Motor neuron (in vitro differentiated cells): Measurements from ENCODE around the gene CUEDC2. TPM values are rescaled to one million over a fixed set of nuclear protein-coding genes. Genes with fewer than 3 reads are reported as not detected.

Source experiments
- ATAC-seq, 8 experiments: fragments of 200-7000 bp; cut with Tn5 transposase; replicated peaks in 6 of 8; 2 replicates each; pipeline ENCODE4 v1.8.0; 2021; ENCODE audit warnings: mild to moderate bottlenecking in 8 of 8, moderate library complexity in 8 of 8
- H3K27ac ChIP-seq, 2 donors: fragments of 250-450 bp; sonication (Bioruptor Pico); 2 replicates each; pipeline ENCODE4 v1.9.0; 2021; ENCODE audit warnings: antibody characterized with exemption in 2 of 2, mild to moderate bottlenecking in 2 of 2, moderate library complexity in 1 of 2
- H3K4me1 ChIP-seq, 2 donors: fragments of 250-450 bp; sonication (Bioruptor Pico); replicated peaks in 1 of 2; 2 replicates each; pipeline ENCODE4 v1.6.1; 2021; ENCODE audit warnings: antibody characterized with exemption in 2 of 2, mild to moderate bottlenecking in 2 of 2, moderate library complexity in 1 of 2
- H3K4me3 ChIP-seq, 5 donors: fragments of 250-450 bp; sonication (Bioruptor Pico); 2 replicates each; pipeline ENCODE4 v1.9.0; 2021; ENCODE audit warnings: antibody characterized with exemption in 5 of 5, mild to moderate bottlenecking in 5 of 5, moderate library complexity in 4 of 5
- WGBS, 10 experiments: fragments of 450-650 bp; shearing (Covaris generic); methylation state at CpG; one replicate each; pipeline ENCODE4 v1.0.0; 2022; 5-methylcytosine and 5-hydroxymethylcytosine counted together
- in situ Hi-C, 9 experiments: fragments of 400-800 bp; cut with MboI; loops; one replicate each; pipeline ENCODE4 v1.15.0; 2021; ENCODE audit warnings: low sequenced_read_pairs in 9 of 9, low pct_unique_long_range_greater_than_20kb in 2 of 9; ENCODE audit not compliant: unreplicated experiment in 9 of 9
- total RNA-seq, 8 experiments: library from RNA; unstranded; fragments of 300-600 nt; gene quantifications; 2 replicates each; pipeline versions ENCODE4 v1.2.3 to v1.2.4, GENCODE V29; 2022

Gene CUEDC2
- total RNA-seq, 8 experiments from 2014 or later = 47.3 to 99.0 (median 71.7) TPM

GRCh38 chr10:102409604-102410428, 22.6 kb downstream of the CUEDC2 start:
- in situ Hi-C loops = no loop called here
- H3K4me1 ChIP-seq = peaks cover 57 to 60% of the 10 kb centered on the region in 2 donors
- WGBS, 10 experiments = 0 to 52% (median 31%) methylated on average over 2 to 9 of the region's 24 CpGs; no CpG with 5 or more reads in 4 of the 10 experiments
- ATAC-seq = peak in 4 of 8 experiments; percentile 0 to 3 (median 0)
- peak overlapping the region; percentile 38 to 52 (median 48) for H3K4me3 ChIP-seq
- peak overlapping the region; percentile 72 to 85 for H3K27ac ChIP-seq

DNA sequence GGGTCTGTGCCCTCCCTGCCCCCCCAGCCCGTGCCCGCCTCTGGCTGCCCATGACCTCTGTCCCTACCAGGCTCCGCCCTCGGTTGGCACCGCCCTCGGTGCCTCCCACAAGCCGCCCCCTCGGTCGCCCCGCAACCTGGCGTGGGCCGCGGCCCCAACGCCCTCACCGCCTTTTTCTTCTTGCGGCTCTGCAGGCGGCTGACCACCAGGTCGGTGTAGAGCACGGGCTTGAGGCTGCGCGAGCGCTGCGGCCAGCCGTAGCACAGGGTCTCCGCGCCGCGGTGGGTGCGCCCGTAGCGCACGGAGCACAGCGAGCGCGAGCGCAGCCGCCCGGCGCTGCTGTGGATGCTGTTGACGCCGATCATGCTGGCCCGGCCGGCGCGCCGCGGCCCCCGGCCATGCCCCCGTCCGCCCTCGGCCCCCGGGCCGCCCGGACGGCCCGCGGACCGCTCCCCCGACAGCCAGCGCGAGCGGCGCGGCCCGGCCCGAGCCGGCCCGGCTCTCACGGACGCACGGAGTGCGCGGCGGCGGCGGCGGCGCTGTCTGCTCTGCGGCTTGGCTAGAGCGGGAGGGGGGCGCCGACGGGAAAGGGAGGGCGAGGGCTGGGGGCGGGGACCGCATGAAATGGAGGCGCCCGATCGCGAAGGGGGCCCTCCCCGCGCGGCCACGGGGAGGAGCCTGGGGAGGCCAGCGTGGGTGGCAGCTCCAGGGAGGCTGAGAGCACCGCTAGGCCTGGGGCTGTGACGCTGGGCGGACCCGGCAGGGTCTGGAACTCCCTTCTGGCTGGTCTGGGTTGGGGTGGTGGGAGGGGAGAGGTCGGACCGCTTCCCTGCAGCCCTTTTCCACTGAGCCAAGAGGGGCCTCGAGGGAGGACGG, 23.4 kb downstream of the CUEDC2 start:
- H3K4me3 ChIP-seq = peak overlapping the region; percentile 38 to 52 (median 48)

DNA sequence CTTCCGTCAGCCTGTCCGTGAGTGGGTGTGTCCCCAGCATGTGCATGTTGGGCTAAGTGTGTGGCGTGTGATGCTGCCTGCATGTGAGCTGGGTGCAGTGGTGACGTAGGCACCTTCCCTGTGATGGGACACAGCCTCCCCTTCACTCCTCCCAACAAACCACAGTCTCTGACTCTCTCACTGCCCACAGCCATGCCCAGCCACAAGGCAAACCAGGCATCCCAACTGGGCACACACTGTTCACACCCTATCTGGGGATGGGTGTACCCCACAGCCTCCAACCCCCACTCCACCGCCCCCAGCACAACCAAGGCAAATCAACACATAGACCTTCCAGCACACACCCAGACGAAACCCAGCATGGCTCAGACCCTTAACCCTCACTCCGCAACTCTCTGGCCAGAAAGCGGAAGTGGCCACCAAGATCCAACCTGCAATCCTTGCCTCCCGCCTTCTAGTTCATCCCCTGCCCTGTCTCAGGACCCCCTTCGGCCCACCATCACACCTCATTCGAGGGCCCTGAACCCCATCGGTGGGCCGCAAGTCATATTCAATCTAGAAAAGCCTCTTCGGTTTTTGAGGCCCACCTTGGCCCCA, 24.1 kb downstream of the CUEDC2 start:
- Histone ChIP-seq H3K4me3 (peak overlapping the region; percentile 38 to 52 (median 48)), H3K27ac (peak overlapping the region in 1 of 2 donors; percentile 85), H3K4me1 (peaks cover 45 to 46% of the 10 kb centered on the region in 2 donors)
- ATAC-seq = peak in 3 of 8 experiments; percentile 1 to 4 (median 3)
- 52 to 90% methylated on average over 2 to 3 of the region's 14 CpGs; no CpG with 5 or more reads in 8 of the 10 experiments for WGBS, 10 experiments
- in situ Hi-C loops = no loop called here

More for the DNA sequence above, 23.4 kb downstream of the CUEDC2 start:
- H3K27ac ChIP-seq = peak overlapping the region; percentile 72 to 85
- peaks cover 52 to 54% of the 10 kb centered on the region in 2 donors for H3K4me1 ChIP-seq
- in situ Hi-C loops = no loop called here
- WGBS, 10 experiments = 0% methylated on average over 3 to 8 of the region's 103 CpGs; no CpG with 5 or more reads in 8 of the 10 experiments
- ATAC-seq = peak; percentile 49 to 80 (median 75)

DNA sequence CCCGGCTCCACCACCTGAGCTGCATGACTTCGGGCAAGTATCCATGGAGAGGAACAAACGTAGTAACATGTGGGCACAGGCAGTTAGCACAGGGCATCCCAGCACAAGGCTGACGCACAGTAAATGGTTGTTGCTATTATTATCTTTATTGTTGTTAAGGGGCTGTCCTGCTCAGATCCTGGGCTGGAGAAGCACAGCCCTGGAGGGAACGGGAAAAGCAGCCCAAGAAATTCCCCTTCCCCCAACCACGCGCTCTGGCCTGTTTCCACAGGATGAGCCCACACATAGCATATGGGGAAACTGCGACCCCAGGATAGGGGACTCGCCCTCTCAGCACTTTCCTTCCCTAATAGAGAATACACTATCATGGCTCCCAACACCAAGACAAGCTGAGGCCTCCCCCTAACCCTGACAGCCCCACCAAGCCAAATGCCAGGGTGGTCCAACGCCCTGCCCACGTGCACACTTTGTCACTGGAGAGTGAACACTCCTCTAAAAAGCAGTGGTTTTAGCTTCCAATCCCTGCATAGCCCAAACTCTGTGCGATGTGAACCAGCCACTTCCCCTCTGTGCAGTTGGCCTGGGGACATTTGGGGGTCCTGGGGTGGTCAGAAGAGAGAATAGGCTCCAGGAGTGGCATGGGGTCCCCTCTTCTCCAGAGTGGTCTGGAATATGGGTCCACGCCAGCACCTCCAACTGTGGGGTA, 24.8 kb downstream of the CUEDC2 start:
- in situ Hi-C loops = no loop called here
- H3K4me3 ChIP-seq = peak overlapping the region in 2 of 5 donors; percentile 52
- H3K27ac ChIP-seq = no peak overlapping the region

DNA sequence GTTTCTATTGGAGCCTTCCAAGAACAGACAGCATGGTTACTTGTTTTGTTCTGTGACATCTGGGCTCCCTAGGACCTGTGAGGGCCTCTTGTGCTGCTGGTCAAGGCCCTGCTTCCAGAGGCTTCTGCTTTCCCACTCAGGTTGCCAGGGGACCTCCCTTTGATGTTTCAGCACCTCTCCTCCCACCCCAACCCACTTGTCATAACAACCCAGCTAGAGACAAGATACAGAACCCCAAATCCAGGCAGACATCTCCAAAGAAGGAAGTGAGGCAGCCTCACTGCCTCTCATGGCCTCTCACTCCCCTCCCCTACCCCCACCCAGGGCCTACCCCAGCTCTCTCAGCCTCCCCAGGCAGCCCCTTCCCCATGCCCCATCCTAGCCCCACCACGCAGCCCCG, 25.6 kb downstream of the CUEDC2 start:
- Histone ChIP-seq H3K4me1 (peaks cover 32% of the 10 kb centered on the region in 2 donors), H3K4me3 (no peak overlapping the region), H3K27ac (no peak overlapping the region)
- in situ Hi-C loops = no loop called here
- no peak for ATAC-seq
- no CpG with 5 or more reads among the region's 2 CpGs for WGBS, 10 experiments

More for the DNA sequence above, 24.8 kb downstream of the CUEDC2 start:
- 10 to 96% (median 80%) methylated on average over 1 to 8 of the region's 13 CpGs; no CpG with 5 or more reads in 5 of the 10 experiments for WGBS, 10 experiments
- H3K4me1 ChIP-seq = peaks cover 40% of the 10 kb centered on the region in 2 donors
- ATAC-seq = no peak

DNA sequence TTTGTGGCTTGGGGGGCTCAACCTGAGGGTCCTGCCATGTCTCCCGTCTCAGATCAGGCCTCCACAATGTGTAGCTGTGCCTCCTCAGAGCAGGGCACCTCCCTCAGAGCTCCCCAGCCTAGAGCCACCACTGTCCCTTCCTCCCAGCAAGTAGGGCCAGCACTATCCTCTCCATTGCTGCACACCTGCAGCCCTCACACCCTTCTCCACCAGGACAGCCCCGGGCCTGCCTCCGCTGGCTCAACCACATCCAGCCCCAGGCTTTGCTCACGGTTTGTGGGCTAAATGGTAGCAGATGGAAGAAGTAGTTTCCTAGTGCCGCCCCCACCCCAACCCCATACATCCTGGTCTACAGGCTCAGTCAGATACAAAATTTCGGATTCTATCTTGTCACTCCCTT, 26.7 kb downstream of the CUEDC2 start:
- ATAC-seq = no peak

DNA sequence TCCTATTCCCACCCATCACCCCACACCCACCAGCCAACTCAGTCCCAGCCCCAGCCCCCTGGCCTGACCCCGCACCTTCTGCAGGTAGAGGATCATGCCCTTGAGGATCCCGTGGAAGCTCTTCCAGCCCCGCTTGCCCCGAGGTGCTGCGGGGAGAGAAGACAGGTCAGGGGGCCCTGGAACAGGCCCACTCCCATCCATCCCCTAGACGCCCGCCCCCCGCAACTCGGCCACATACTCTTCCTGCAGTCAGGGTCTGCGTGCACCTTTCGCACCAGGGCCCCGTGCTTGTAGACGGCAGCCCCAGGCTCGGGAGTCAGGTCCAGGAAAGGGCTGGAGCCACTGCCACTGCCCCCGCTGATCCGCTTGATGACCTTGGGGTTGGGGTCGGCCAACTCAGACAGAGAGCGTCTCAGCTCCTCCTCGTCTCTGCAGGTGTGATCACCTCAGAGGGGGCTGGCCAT, 27.2 kb downstream of the CUEDC2 start:
- Histone ChIP-seq H3K4me1 (peaks cover 15 to 16% of the 10 kb centered on the region in 2 donors), H3K4me3 (no peak overlapping the region), H3K27ac (no peak overlapping the region)
- in situ Hi-C loops = no loop called here
- 100% methylated on average over 2 of the region's 19 CpGs; no CpG with 5 or more reads in 9 of the 10 experiments for WGBS, 10 experiments
- ATAC-seq = no peak

More for the DNA sequence above, 26.7 kb downstream of the CUEDC2 start:
- Histone ChIP-seq H3K27ac (no peak overlapping the region), H3K4me3 (no peak overlapping the region), H3K4me1 (peaks cover 20% of the 10 kb centered on the region in 2 donors)
- in situ Hi-C loops = no loop called here
- WGBS, 10 experiments = 0 to 100% (median 57%) methylated on average over 1 to 3 of the region's 6 CpGs; no CpG with 5 or more reads in 6 of the 10 experiments

GRCh38 chr10:102404361-102405107, 27.8 kb downstream of the CUEDC2 start:
- WGBS, 10 experiments = 87 to 100% (median 100%) methylated on average over 1 to 6 of the region's 17 CpGs; no CpG with 5 or more reads in 5 of the 10 experiments
- peaks cover 15 to 16% of the 10 kb centered on the region in 2 donors for H3K4me1 ChIP-seq
- H3K4me3 ChIP-seq = no peak overlapping the region
- H3K27ac ChIP-seq = no peak overlapping the region
- in situ Hi-C loops = no loop called here
- no peak for ATAC-seq

GRCh38 chr10:102403115-102403514, 29.3 kb downstream of the CUEDC2 start:
- 81% methylated on average over 3 of the region's 13 CpGs; no CpG with 5 or more reads in 9 of the 10 experiments for WGBS, 10 experiments
- in situ Hi-C loops = no loop called here

DNA sequence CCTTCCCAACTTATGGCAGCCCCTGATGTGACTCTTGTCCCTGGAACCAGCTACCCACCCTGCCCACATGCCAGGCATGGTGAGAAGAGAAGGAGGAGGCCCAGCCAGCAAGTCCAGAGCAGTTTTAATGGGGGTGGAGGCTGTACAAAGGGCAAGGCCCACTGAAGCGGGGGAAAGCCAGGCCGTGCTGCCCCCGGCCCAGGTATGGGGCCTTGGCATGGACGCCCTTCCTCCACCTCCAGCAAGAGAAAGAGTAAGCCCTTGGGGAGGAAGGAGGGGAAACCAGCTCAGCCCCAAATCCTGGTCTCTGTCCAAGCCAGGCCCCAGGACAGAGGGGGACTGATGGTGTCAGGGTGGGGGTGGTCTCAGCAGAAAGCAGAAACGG, 29.9 kb downstream of the CUEDC2 start:
- ATAC-seq = no peak
- H3K4me1 ChIP-seq = peaks cover 6% of the 10 kb centered on the region in 2 donors
- H3K27ac ChIP-seq = no peak overlapping the region
- 80 to 90% (median 83%) methylated on average over 1 to 4 of the region's 5 CpGs; no CpG with 5 or more reads in 7 of the 10 experiments for WGBS, 10 experiments
- no peak overlapping the region for H3K4me3 ChIP-seq
- in situ Hi-C loops = no loop called here

More at GRCh38 chr10:102403115-102403514, 29.3 kb downstream of the CUEDC2 start:
- H3K4me1 ChIP-seq = peaks cover 10 to 12% of the 10 kb centered on the region in 2 donors
- no peak overlapping the region for H3K4me3 ChIP-seq
- ATAC-seq = no peak
- no peak overlapping the region for H3K27ac ChIP-seq

- no peak overlapping the region for H3K4me3 ChIP-seq
- 25 to 85% (median 70%) methylated on average over 1 to 10 of the region's 18 CpGs; no CpG with 5 or more reads in 6 of the 10 experiments for WGBS, 10 experiments
- peaks cover 6% of the 10 kb centered on the region in 2 donors for H3K4me1 ChIP-seq
- in situ Hi-C loops = no loop called here
- H3K27ac ChIP-seq = no peak overlapping the region
- ATAC-seq = peak in 1 of 8 experiments; percentile 3
Measured at GRCh38 chr10:102401735-102402511, 30.5 kb downstream of the CUEDC2 start.
